GM19025 (cell line): ENCODE results near the gene KCNQ1.

Source experiments
- ATAC-seq: cut with Tn5 transposase; IDR thresholded peaks from one replicate; pipeline ENCODE4 v1.9.1; 2021; ENCODE audit warnings: mild to moderate bottlenecking, low read depth, moderate library complexity; ENCODE audit not compliant: unreplicated experiment

KCNQ1 gene

DNA sequence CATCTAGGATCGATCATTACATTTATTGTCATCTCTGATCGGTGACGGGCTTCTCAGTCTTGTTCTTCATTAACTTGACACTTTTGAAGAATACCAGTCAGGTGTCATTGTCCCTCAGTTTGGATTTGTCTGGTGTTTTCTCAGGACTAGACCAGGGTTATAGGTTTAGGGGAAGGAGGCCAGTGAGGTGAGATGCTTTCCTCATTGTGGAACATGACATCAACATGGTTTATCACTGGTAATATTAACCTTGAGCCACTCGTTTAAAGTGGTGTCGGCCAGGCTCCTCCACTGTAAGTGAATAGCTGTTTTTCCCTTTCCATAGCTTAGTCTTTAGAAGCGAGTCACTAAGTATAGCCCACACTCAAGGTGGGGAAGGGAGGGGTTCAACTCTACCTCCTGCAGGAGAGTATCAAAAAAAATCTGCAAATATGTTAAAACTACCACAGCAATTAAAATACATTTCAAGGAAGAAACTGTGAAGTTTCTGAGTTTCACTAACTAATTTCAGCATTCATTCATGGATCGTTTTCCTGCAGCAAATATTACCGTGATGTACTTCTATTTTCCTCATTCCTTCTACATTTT lies 213.0 kb downstream of the KCNQ1 start:
- ATAC-seq = no peak

DNA sequence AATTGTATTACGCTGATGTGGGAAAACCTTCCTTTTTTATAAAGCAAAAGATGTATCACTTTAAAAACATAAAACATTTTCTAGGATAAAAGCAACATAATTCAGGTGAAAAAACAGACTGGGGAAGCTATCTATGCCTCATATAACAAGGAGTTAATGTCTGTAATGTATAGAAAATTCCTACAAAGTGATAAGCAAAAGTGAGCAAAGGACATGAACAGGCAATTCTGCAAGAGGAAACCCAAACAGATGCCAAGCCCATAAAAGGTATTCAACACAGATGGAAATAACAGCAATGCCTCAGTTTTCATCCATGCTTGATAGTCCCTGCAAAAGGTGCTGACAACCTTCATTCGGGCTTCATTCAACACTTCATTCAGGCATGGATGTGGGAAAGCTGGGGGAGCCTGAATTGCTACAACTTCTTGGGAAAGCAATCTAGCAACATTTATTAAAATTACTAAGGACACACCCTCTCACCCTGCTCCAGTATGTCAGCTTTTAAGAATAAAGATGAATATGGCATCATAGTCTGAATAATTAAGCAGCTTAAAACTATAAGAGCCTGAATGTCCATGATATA lies 215.6 kb downstream of the KCNQ1 start:
- ATAC-seq = no peak

DNA sequence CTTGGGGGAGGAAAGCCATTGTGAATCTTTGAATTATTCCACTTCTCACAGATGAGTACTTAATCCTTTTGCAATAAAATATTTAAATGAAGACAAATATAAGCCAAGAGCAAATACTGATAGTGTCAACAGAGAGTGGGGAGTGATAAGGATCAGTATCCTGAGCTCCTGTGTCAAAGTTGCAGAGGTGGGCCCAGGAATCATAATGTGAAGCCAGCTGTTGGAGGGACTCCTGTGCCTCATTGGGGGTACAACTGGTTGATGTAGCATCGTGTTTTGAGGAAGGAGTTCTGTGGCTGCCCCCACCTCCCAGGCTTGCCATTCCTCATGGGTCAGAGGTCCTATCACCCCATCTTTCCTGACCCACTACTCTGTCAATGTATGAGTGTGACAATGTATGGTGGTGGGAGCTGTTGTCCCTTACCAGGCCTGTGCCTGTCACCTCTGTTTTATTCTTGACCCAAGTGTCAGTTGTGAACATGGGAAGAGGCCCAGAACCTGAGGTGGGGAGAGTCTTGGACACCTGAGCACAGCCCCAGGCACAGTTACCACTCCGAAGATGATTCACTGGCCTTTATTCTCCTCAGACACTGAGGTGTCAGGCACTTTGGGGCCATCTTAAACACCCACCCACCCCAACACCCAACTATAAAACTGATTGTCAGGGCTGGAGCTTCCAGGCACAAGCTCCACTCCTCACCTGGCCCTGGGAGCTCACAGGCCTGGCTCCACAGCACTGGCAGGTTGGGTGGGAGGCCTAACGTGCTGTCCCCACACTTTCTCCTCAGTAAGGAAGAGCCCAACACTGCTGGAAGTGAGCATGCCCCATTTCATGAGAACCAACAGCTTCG lies 216.6 kb downstream of the KCNQ1 start:
- ATAC-seq = no peak

DNA sequence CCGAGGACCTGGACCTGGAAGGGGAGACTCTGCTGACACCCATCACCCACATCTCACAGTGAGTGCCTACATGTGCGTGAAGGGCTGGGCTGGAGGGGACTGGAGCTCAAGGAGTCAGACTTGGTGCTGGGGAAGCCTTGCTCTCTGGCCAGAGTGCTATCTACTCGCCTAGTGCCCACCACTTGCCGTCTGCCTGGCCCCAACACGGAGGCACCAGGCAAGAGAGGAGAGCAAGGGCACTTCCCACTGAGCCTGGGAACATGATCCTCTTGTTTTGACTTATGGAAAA lies 217.2 kb downstream of the KCNQ1 start:
- ATAC-seq = no peak

DNA sequence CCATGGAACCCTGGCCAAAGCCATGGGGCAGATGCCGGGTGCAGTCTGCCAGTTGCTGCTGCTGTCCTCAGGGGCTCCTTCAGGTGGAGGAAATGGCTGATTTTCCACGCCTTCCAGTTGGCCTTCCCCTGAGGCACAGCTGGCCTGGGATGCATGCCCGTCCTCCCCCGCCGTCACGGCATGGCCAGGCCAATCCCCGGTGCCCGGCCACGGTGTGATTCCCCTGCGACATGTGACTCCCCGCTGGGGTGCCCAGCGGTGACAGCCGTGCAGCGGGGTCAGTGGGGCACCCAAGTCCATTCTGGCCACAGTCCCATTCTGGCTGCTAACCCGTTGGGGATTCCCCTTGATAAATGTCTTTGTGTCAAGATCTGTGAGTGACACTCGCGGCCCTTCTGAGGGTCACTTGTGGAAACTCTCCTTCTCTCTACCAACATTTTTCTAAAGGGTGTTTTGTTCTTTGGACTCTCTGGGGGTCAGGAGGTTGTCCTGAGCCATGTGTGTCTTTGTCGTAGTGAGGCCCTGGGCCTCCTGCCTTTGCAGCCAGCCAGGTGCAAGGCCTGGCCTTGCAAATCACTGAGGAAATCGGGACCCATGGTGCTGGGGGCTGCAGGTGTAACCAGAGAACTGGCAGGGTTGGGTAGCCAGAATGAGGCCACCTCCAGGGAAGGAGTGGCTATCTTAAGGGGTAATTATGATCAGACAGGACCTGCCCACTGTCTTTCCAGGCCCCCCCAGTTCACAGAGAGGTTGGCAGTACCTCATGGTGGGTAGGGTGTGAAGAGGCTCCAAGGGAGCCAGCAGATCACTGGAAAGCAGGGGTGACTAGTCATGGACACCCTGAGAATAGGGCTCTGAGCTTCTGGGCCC lies 217.9 kb downstream of the KCNQ1 start:
- ATAC-seq = no peak

DNA sequence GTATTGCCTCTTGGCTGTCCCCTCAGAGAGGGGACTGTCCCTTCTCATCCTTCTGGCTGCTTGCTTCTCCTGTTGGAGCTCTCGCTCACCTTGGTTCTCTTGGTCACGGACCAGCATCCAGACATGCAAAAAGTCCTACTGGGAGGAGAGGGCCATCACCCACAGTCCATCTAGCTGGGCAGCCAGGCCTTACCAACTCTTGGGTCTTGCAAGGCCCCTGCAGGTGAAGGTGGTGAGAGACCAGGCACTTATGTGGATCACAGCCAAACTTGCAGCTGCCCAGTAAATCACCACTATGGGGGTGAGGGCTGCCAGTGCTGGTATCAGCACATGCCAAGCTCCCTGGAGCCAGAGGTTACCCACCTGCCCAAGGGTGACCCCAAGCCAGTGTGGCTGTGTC lies 218.7 kb downstream of the KCNQ1 start:
- no peak for ATAC-seq

DNA sequence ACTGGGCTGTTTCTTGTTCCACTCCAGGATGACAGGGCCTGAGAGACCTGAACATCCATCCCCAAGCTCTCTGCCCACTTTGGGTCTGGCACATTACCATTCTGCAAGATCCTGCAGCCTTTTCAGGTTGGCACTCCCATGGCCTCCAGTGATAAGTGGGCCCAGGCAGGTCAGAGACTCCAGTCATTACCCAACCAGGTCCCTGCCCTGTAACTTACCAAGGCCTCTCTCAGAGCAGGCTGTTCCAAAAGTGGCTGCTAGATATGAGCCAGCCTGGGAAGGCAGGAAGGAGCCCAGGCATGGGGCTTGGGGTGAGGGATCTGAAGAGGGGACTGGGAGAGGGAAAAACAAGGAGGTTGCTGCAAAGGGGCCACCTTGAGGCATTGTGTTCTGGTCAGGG lies 219.1 kb downstream of the KCNQ1 start:
- ATAC-seq = no peak

DNA sequence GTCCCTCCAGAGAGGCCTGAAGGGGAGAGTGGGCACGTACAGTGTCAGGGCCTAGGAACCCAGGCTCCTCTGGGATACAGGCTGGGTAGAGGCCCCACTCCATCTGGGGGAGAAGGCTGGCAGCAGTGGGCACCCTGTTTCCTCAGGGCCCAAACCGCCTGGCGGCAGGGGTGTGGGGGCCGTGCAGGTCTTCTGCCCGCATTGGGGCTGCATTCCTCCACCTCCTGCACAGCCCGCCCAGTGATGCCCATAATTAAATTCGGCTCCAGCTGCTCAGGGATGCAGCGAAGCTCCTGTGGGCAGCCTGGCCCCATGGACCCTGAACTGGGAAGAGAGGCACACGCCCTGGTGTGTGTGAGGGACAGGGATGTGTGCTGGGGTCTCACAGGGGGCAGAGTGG lies 219.6 kb downstream of the KCNQ1 start:
- no peak for ATAC-seq

DNA sequence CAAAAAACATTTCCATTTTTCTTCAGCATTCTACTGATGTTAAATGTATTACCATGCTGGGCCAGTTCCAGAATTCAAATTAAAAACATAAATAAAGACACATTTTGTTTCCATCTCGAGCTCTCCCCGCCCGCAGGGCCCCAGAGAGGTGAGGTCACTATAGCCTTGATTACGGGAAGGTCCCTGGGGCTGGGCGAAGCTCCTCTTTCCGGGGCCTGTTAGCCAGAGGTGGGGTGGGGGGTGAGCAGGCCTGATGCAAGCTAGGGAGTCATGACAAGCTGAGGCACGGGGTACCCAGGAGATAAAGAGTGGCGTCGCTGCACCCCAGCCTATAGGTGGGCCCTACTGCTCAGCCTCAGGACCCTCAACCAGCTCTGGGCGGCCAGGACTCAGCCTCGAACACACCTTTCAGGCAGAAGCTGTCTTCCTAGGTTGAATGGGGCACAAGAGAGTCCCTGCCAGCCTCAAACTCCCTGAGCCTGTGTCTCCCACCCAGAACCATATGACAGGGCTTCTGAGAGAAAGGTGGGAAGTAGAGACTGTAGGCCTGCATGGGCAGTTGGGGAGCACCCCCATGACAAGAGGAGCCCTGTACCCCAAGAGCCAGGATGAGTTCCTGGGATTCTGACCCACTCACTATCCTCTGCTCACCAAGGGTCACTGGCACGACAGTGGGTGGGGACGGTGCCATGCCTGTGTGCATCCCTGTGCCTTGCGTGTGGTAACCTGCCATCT lies 220.2 kb downstream of the KCNQ1 start:
- ATAC-seq = no peak

DNA sequence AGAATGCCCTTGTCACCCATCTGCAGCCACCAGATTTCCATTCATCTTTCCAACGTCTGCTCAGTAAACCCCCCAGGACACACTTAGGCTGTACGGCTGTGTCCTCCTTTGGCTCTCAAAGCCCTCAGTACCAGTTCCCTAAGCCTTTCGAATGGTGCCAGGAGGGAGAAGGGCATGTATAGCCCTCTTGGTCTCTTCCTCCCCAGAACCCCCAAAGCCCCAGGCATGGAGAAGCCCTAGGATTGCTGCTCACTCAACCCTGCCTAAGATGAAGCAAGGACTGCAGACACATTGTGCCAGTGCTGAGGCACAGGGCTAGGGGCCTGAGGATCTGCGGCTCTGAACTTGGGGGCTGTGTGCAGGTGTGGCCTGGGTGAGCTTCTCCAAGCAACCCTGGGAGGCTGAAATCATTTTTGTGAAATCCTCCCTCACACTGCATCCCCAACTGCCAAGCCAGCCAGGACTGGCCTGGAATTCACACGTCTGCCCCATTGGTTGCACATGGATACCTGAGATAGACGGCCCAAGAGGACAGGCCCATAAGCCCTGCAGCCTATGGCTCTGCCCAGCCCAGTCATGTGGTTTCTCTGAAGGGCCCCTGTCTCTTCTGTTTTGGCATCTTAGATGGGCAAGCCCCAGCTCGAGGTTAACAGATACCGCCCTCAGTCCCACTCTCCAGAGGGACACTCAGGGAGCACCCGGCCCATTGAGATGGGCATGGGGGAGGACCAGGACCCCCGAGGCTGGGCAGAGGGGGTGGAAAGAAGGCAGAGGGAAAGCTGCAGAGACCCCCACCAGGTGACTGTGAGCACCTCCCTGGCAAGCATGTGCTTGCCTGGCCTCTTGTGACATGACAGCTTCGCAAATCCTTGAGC lies 221.0 kb downstream of the KCNQ1 start:
- no peak for ATAC-seq

DNA sequence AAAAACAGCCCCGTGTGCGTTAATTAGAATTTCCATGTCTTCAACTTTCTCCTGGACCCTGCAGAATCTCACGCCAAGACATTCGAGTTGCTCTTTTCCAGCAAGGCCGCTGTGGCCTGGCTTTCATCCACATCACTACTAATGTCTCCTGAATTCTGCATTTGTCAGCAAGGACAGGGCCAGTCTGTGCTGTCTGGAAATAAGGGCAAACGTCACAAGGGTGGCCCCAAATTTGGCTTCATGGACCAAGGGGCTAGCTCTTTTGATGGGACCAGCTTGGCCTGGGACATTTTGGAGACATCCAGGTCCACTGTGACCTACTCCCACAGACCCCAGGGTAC lies 221.6 kb downstream of the KCNQ1 start:
- no peak for ATAC-seq

DNA sequence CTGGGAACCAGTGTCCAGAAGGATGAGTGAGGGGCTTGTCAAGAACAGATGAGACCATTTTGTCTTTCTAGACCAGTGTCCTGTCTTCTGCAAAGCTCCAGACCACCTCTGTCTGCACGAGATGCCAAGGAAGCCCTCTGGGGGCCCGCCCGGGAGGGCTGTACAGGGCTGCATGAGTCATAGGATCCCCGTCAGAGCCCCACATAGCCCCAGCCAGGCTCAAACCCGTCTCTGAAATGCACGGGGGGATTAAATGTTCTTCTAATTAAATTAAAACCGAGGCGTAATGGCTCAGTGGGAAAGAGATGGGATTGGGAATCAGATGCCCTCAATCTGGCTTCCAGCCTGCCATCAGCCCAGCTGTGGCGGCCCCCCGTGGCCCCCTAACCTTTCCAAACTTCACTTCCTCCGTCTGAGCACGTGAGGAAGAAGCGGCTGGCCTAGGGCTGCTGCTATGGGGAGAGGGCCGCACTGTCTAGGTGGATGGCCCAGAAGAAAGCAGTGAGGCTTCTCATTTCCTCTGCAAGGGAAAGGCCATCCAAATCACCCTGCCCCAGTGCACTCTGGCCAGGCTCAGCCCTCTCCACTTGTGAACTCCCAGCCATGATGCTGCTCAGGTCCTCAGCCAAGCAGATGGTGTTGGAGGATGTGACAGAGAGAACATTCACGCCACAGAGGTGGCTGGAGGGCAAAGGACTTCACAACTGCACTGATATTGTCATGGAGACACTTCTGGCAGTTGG lies 222.2 kb downstream of the KCNQ1 start:
- ATAC-seq = no peak

DNA sequence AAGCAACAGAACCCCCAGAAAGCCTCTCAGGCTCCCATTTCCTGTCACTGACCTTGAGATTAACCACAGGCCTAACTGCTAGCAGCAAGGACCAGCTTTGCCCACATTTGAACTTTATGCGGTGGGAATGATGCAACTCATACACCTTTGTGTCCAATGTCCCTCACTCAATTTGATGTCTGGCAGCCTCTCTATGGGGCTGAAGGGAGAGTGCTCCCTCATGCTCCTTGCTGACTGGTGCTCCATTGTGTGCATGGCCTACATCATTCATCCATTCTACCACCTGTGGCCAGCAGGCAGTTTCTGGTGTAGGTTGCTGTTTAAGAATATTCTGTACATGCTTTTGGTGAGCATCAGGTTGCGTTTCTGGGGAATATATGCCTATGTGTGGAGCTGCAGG lies 223.1 kb downstream of the KCNQ1 start:
- no peak for ATAC-seq

DNA sequence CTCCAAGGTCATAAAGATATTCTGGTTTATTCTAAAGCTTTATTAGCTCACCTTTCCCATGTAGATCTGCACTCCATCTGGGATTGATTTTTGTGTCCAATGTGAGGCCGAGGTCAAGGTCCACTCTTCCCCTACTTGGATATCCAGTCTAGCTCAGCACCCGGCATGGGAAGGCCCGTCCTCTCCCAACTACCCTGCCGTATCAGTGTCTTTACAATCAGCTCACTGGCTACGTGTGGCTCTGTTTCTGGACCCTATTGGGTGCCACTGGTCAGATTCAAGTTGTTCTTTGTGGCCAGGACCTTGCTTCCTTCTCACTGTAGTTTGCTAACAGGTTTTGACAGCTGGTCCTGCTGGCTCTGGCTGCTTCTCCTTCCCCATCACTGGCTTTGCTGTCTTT lies 224.1 kb downstream of the KCNQ1 start:
- ATAC-seq = no peak

DNA sequence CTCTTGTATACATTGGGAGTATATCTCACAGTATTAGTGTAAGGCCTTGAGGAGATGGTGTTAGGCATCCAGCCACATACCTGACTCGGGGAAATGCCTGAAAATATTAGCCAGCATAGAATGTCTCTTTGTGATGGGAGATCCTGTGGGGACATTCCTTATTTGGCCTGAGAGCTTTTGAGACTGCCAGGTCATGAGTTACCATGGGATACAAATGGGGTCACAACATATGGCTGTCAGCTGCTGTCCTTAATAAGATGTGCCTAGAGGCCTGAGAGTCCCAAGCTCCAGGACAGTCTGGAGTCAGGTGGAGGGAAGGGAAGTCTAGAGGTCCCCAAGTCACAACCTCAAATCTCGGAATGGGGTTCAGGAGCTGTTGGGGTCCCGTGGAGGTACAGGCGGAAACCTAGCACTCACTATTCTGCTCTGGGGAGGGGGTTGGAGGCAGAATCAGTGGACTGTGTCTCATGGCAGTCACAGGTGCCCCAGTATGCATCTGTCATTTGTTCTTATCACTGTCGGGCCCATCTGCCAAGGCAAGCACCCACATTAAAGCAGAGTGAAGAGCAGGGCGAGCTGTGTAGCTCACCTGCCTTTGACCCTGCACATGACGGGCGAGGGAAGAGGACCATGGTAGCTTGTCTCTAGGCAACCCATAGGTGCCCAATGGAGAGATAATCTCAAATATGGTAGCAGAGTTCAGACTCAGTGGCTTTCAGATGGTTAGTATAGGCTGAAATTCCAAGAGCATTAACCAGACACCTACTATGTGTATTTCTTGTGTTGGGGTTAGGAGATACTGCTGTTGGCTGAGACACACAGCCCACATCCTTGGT lies 225.0 kb downstream of the KCNQ1 start:
- no peak for ATAC-seq

DNA sequence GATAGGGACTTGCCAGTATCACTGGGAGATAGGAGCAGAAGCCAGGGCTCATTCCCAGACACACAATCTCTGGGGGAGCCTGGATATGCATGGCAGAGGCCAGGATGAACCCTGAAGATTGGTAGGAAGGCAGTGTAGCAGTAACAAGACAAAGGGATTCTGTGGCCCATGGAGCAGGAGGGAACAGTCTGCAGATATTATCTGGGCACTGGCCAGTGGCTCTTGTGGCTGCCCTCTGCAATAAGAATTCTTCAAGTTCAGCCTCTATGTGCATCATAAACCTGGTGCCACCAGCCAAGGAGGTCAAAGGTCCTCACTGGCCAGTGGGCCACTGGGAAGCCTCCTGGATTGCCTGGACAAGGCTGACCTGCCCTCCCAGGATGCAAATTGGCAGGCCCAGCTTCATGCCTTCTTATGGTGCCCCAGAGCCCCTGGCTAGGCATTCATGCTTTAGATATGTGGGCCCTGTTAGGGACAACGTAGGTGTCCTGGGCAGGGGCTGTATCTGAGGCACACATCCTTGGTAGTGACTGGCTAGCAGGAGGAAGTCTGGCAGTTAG lies 225.8 kb downstream of the KCNQ1 start:
- ATAC-seq = no peak

DNA sequence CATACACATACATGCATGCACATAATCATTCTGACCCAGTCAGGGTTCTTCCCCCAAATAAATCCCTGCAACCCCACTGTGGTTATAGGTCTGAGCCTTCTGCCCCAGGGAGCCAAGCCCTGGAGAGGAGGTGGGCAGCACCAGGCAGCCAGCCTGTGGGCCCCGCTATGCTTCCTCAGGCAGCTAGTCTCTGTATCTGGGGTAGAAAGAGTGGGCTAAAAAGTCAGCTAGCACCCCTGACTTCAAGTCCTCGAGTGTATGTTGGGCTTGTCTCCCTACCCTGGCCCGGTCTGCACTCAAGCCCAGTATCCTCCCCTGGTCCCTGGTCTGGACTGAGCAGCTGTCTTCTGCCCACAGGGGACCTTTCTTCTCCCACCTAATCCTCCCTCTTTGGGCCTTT lies 226.9 kb downstream of the KCNQ1 start:
- ATAC-seq = no peak
